ENCODE data around the gene CRELD1. TPM values are rescaled to one million over a fixed set of nuclear protein-coding genes. Genes with fewer than 3 reads are reported as not detected.
A peak's percentile ranks its signal among the peaks of the same experiment; 100 is the strongest.

Gene CRELD1
- total and polyA plus RNA-seq, 2 of the 13 experiments (the other 11 are each of a cell fraction or from before 2014, with no cell fraction given): 27.1 to 61.9 TPM

GRCh38 chr3:9898467-9899241, 35.0 kb upstream of the CRELD1 start (continued):
- TF ChIP-seq MEIS1 (CRISPR knock-in tag; IDR thresholded peaks at IDR 0.05; ENCODE audit: borderline replicate concordance) (no peak), ZNF629 (CRISPR knock-in tag; conservative IDR thresholded peaks at IDR 0.05) (peak; percentile 98), SUZ12 (IDR thresholded peaks at IDR 0.05; ENCODE audit: low read depth, low read length) (no peak), ZNF644 (CRISPR knock-in tag; IDR thresholded peaks at IDR 0.05; ENCODE audit: low read depth) (no peak), ZNF770 (CRISPR knock-in tag; IDR thresholded peaks at IDR 0.05) (no peak), ZNF3 (CRISPR knock-in tag; IDR thresholded peaks at IDR 0.05) (0 out of 2 replicates have a peak, but pooled peaks have one; percentile 39), ZNF598 (CRISPR knock-in tag; IDR thresholded peaks at IDR 0.05; ENCODE audit: borderline replicate concordance) (peak; percentile 43; the same call in 1 of the 2 replicates), SOX13 (IDR thresholded peaks at IDR 0.05) (no peak), SOX13 (CRISPR knock-in tag; conservative IDR thresholded peaks at IDR 0.05 in 1 of 2, IDR thresholded peaks at IDR 0.05 in 1 of 2) (peak in 1 of 2 experiments; percentile 25; a peak in 1 of 4 replicates), PATZ1 (CRISPR knock-in tag; IDR thresholded peaks at IDR 0.05) (peak; percentile 89), ZSCAN25 (CRISPR knock-in tag; IDR thresholded peaks at IDR 0.05) (no peak; the same call in 1 of the 2 replicates), ADNP (CRISPR knock-in tag; IDR thresholded peaks at IDR 0.05) (0 out of 2 replicates have a peak, but pooled peaks have one; percentile 45), NFE2L1 (CRISPR knock-in tag; IDR thresholded peaks at IDR 0.05; ENCODE audit: borderline replicate concordance) (no peak), PBX3 (CRISPR knock-in tag; IDR thresholded peaks at IDR 0.05; ENCODE audit: borderline replicate concordance) (no peak), ESRRA (CRISPR knock-in tag; IDR thresholded peaks at IDR 0.05; ENCODE audit: low read depth) (no peak)
- TF ChIP-seq, protein P1, sequence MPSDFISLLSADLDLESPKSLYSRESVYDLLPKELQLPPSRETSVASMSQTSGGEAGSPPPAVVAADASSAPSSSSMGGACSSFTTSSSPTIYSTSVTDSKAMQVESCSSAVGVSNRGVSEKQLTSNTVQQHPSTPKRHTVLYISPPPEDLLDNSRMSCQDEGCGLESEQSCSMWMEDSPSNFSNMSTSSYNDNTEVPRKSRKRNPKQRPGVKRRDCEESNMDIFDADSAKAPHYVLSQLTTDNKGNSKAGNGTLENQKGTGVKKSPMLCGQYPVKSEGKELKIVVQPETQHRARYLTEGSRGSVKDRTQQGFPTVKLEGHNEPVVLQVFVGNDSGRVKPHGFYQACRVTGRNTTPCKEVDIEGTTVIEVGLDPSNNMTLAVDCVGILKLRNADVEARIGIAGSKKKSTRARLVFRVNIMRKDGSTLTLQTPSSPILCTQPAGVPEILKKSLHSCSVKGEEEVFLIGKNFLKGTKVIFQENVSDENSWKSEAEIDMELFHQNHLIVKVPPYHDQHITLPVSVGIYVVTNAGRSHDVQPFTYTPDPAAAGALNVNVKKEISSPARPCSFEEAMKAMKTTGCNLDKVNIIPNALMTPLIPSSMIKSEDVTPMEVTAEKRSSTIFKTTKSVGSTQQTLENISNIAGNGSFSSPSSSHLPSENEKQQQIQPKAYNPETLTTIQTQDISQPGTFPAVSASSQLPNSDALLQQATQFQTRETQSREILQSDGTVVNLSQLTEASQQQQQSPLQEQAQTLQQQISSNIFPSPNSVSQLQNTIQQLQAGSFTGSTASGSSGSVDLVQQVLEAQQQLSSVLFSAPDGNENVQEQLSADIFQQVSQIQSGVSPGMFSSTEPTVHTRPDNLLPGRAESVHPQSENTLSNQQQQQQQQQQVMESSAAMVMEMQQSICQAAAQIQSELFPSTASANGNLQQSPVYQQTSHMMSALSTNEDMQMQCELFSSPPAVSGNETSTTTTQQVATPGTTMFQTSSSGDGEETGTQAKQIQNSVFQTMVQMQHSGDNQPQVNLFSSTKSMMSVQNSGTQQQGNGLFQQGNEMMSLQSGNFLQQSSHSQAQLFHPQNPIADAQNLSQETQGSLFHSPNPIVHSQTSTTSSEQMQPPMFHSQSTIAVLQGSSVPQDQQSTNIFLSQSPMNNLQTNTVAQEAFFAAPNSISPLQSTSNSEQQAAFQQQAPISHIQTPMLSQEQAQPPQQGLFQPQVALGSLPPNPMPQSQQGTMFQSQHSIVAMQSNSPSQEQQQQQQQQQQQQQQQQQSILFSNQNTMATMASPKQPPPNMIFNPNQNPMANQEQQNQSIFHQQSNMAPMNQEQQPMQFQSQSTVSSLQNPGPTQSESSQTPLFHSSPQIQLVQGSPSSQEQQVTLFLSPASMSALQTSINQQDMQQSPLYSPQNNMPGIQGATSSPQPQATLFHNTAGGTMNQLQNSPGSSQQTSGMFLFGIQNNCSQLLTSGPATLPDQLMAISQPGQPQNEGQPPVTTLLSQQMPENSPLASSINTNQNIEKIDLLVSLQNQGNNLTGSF (CRISPR knock-in tag; IDR thresholded peaks at IDR 0.05): no peak
